Brain microvascular endothelial cell (primary cell): ENCODE measurements around the gene SLC4A1AP.

Experiments used
- DNase-seq: peaks from one replicate; pipeline ENCODE4 v3.0.0-alpha.2; 2020
- H3K27ac ChIP-seq: fragments of 250-450 bp; sonication (Bioruptor Pico); 2 replicates; pipeline ENCODE4 v1.5.1; 2020; ENCODE audit warnings: mild to moderate bottlenecking, moderate library complexity
- H3K27me3 ChIP-seq: fragments of 250-450 bp; sonication (Bioruptor Pico); replicated peaks from 2 replicates; pipeline ENCODE4 v1.5.1; 2020; ENCODE audit warnings: mild to moderate bottlenecking
- H3K36me3 ChIP-seq: fragments of 250-450 bp; sonication (Bioruptor Pico); replicated peaks from 2 replicates; pipeline ENCODE4 v1.5.1; 2020; ENCODE audit warnings: mild to moderate bottlenecking
- H3K4me3 ChIP-seq: 2 replicates; pipeline ENCODE4 v1.5.1; 2011; ENCODE audit warnings: low read depth, mild to moderate bottlenecking, control low read depth, low read length, moderate library complexity
- CTCF ChIP-seq: IDR thresholded peaks from 2 replicates; pipeline ENCODE4 v1.5.1; 2011; ENCODE audit warnings: low read depth, mild to moderate bottlenecking, moderate library complexity, low read length, control low read depth, inconsistent platforms; ENCODE audit errors: missing control alignments
- in situ Hi-C: cut with HindIII; loops from 2 replicates; pipeline ENCODE4 v1.10.0; 2017; ENCODE audit warnings: low sequenced_read_pairs, low pct_ligation_motif_present

The SLC4A1AP gene

GRCh38 chr2:27663285-27664153 lies at the start of gene SLC4A1AP, which contains the start of gene SUPT7L:
Gene SLC4A1AP (plus strand): TSS chr2:27663889. CDS start chr2:27663915, 26 bp downstream.
Gene SUPT7L (minus strand): TSS chr2:27663614. CDS start chr2:27662192, 1,422 bp downstream.
- DNase-seq, result peak; percentile 82
- Histone ChIP-seq H3K27me3 (no peaks in the 10 kb centered on the region), H3K27ac (peak within 1 kb of the TSS; percentile 88), H3K36me3 (peaks cover 24% of the 10 kb centered on the region), H3K4me3 (peak within 1 kb of the TSS; percentile 95)
- no peak for TF ChIP-seq CTCF
- in situ Hi-C loops, result no loop called here

- in situ Hi-C loops, result no loop called here
These were observed 49.7 kb upstream of the SLC4A1AP start for GRCh38 chr2:27613985-27614384.

GRCh38 chr2:27615316-27615715 lies 48.4 kb upstream of the SLC4A1AP start:
- Histone ChIP-seq H3K36me3 (peaks cover 34% of the 10 kb centered on the region), H3K4me3 (no peak overlapping the region), H3K27me3 (no peaks in the 10 kb centered on the region), H3K27ac (no peak overlapping the region)
- TF ChIP-seq CTCF, result no peak
- no peak for DNase-seq
- in situ Hi-C loops, result no loop called here

More at GRCh38 chr2:27613985-27614384, 49.7 kb upstream of the SLC4A1AP start:
- TF ChIP-seq CTCF, result no peak
- no peak overlapping the region for H3K4me3 ChIP-seq
- no peak for DNase-seq
- H3K36me3 ChIP-seq, result peaks cover 31% of the 10 kb centered on the region
- H3K27ac ChIP-seq, result no peak overlapping the region
- H3K27me3 ChIP-seq, result no peaks in the 10 kb centered on the region

- peaks cover 31% of the 10 kb centered on the region for H3K36me3 ChIP-seq
- H3K27ac ChIP-seq, result no peak overlapping the region
- H3K4me3 ChIP-seq, result no peak overlapping the region
- peak; percentile 39 for TF ChIP-seq CTCF
- no peak for DNase-seq
- in situ Hi-C loops, result no loop called here
- H3K27me3 ChIP-seq, result no peaks in the 10 kb centered on the region
These were observed 42.2 kb upstream of the SLC4A1AP start for GRCh38 chr2:27621524-27621923.

GRCh38 chr2:27622921-27623384 lies 40.7 kb upstream of the SLC4A1AP start:
- DNase-seq, result peak; percentile 62
- Histone ChIP-seq H3K27me3 (no peaks in the 10 kb centered on the region), H3K36me3 (peaks cover 24% of the 10 kb centered on the region), H3K27ac (peak overlapping the region; percentile 35), H3K4me3 (no peak overlapping the region)
- in situ Hi-C loops, result no loop called here
- TF ChIP-seq CTCF, result no peak
